ENCODE results near the gene PARD3B.

The PARD3B gene

DNA sequence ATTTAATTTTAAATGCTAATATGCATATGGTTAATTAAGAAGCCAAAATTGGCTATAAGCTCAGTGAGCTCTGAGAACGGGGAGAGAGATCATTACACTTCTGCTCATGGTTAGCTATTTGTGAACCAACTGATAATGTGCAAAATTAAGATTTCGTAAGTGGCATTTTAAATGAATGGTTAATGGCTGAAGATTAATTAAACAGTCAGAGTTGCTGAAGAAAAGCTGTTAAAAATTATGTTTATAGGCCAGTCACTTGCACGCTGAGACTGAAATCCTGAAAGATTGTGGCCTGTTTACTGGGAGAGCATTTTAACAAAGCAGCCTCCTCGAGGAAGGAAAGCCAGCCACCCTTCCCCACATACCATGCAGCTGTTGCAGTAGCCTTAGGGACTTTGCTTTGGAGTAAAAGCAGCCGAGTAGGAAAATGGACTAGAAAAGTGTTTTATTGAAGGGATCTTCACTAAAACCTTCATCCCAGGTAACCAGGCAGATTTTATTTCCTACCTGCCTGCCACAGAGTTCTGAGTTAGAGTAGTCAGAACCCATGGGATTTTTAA lies 918.3 kb downstream of the PARD3B start:
- no peak overlapping the region for H3K27ac ChIP-seq (replicated peaks)
- TF ChIP-seq GABPA (IDR thresholded peaks at IDR 0.05; ENCODE audit: low read depth) (no peak), REST (IDR thresholded peaks at IDR 0.05; ENCODE audit: insufficient replicate concordance, low read depth) (no peak), POLR2AphosphoS5 (IDR thresholded peaks at IDR 0.05; ENCODE audit: low read depth) (no peak), SPI1 (IDR thresholded peaks at IDR 0.05; ENCODE audit: borderline replicate concordance, low read depth) (no peak)
- TF ChIP-seq, protein P1, sequence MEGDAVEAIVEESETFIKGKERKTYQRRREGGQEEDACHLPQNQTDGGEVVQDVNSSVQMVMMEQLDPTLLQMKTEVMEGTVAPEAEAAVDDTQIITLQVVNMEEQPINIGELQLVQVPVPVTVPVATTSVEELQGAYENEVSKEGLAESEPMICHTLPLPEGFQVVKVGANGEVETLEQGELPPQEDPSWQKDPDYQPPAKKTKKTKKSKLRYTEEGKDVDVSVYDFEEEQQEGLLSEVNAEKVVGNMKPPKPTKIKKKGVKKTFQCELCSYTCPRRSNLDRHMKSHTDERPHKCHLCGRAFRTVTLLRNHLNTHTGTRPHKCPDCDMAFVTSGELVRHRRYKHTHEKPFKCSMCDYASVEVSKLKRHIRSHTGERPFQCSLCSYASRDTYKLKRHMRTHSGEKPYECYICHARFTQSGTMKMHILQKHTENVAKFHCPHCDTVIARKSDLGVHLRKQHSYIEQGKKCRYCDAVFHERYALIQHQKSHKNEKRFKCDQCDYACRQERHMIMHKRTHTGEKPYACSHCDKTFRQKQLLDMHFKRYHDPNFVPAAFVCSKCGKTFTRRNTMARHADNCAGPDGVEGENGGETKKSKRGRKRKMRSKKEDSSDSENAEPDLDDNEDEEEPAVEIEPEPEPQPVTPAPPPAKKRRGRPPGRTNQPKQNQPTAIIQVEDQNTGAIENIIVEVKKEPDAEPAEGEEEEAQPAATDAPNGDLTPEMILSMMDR (IDR thresholded peaks at IDR 0.05; ENCODE audit: insufficient read depth, low read length), result no peak
- H3K27me3 ChIP-seq (ENCODE audit: insufficient read depth, poor library complexity, severe bottlenecking), result peaks cover 3% of the 10 kb centered on the region
- no peak for DNase-seq (ENCODE audit: low read depth in 1 of 2, low spot score in 1 of 2)
- H3K4me3 ChIP-seq (replicated peaks; ENCODE audit: insufficient read depth, low read length), result no peak overlapping the region

- H3K27me3 ChIP-seq (ENCODE audit: insufficient read depth, poor library complexity, severe bottlenecking), result peaks cover 3% of the 10 kb centered on the region
- no peak overlapping the region for H3K27ac ChIP-seq (replicated peaks)
- no peak for DNase-seq (ENCODE audit: low read depth in 1 of 2, low spot score in 1 of 2)
- H3K4me3 ChIP-seq (replicated peaks; ENCODE audit: insufficient read depth, low read length), result no peak overlapping the region
- no peak for TF ChIP-seq SPI1 (IDR thresholded peaks at IDR 0.05; ENCODE audit: borderline replicate concordance, low read depth)
- TF ChIP-seq POLR2AphosphoS5 (IDR thresholded peaks at IDR 0.05; ENCODE audit: low read depth), result no peak
- no peak for TF ChIP-seq REST (IDR thresholded peaks at IDR 0.05; ENCODE audit: insufficient replicate concordance, low read depth)
These were observed 919.4 kb downstream of the PARD3B start for GRCh38 chr2:205464681-205465080.

DNA sequence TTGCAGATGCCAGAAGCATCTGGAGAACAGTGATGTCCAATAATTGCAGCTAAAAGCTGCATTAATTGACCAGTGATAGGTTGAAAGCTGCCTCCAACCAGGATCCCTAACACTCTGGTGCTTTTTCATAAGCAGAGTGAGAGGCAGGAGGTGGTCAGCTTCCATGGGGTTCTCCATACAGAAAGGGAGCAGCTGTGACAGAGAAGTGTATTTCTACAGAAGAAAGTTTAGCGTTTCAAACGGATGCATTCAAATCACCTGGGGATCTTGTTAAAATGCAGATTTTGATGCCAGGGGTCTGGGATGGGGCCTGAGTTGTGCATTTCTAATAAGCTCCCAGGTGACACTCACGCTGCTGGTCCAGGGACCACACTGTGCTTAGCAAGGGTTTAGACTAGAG lies 920.5 kb downstream of the PARD3B start:
- H3K27ac ChIP-seq (replicated peaks), result no peak overlapping the region
- H3K27me3 ChIP-seq (ENCODE audit: insufficient read depth, poor library complexity, severe bottlenecking), result peaks cover 3% of the 10 kb centered on the region
- H3K4me3 ChIP-seq (replicated peaks; ENCODE audit: insufficient read depth, low read length), result no peak overlapping the region
- DNase-seq (ENCODE audit: low read depth in 1 of 2, low spot score in 1 of 2), result no peak
- TF ChIP-seq, protein P1 (IDR thresholded peaks at IDR 0.05; ENCODE audit: insufficient read depth, low read length), result no peak
- TF ChIP-seq GABPA (IDR thresholded peaks at IDR 0.05; ENCODE audit: low read depth) (no peak), REST (IDR thresholded peaks at IDR 0.05; ENCODE audit: insufficient replicate concordance, low read depth) (no peak), POLR2AphosphoS5 (IDR thresholded peaks at IDR 0.05; ENCODE audit: low read depth) (no peak), SPI1 (IDR thresholded peaks at IDR 0.05; ENCODE audit: borderline replicate concordance, low read depth) (no peak)
